Measurements from ENCODE around the gene GRAMD1C. TPM values are rescaled to one million over a fixed set of nuclear protein-coding genes. Genes with fewer than 3 reads are reported as not detected.

Gene GRAMD1C
- total RNA-seq, 1 donor from 2014 or later = 8.6 TPM

GRCh38 chr3:113948015-113948917 lies 109.7 kb downstream of the GRAMD1C start:
- DNase-seq (ENCODE audit: low read depth) = no peak
- TF ChIP-seq CTCF (conservative IDR thresholded peaks at IDR 0.05; ENCODE audit: low read depth, low read length) = no peak
- H3K4me3 ChIP-seq (ENCODE audit: low read depth, low read length) = peak overlapping the region; percentile 77

- no peak for DNase-seq (ENCODE audit: low read depth)
- no peak overlapping the region for H3K4me3 ChIP-seq (ENCODE audit: low read depth, low read length)
- no peak for TF ChIP-seq CTCF (conservative IDR thresholded peaks at IDR 0.05; ENCODE audit: low read depth, low read length)
Observed at GRCh38 chr3:113952921-113953320, 114.3 kb downstream of the GRAMD1C start.

GRCh38 chr3:113953677-113954076 lies 115.1 kb downstream of the GRAMD1C start:
- no peak for TF ChIP-seq CTCF (conservative IDR thresholded peaks at IDR 0.05; ENCODE audit: low read depth, low read length)
- H3K4me3 ChIP-seq (ENCODE audit: low read depth, low read length) = no peak overlapping the region
- no peak for DNase-seq (ENCODE audit: low read depth)

- no peak overlapping the region for H3K4me3 ChIP-seq (ENCODE audit: low read depth, low read length)
- no peak for DNase-seq (ENCODE audit: low read depth)
- TF ChIP-seq CTCF (conservative IDR thresholded peaks at IDR 0.05; ENCODE audit: low read depth, low read length) = no peak
Observed at GRCh38 chr3:113954091-113954685, 115.6 kb downstream of the GRAMD1C start.

- H3K4me3 ChIP-seq (ENCODE audit: low read depth, low read length) = no peak overlapping the region
- no peak for DNase-seq (ENCODE audit: low read depth)
Observed at GRCh38 chr3:113963879-113964278, 125.3 kb downstream of the GRAMD1C start.

GRCh38 chr3:113966172-113966571 lies 127.6 kb downstream of the GRAMD1C start:
- no peak for TF ChIP-seq CTCF (conservative IDR thresholded peaks at IDR 0.05; ENCODE audit: low read depth, low read length)
- no peak for DNase-seq (ENCODE audit: low read depth)
- H3K4me3 ChIP-seq (ENCODE audit: low read depth, low read length) = no peak overlapping the region

More at GRCh38 chr3:113963879-113964278, 125.3 kb downstream of the GRAMD1C start:
- TF ChIP-seq CTCF (conservative IDR thresholded peaks at IDR 0.05; ENCODE audit: low read depth, low read length) = no peak
